Activated CD8-positive, alpha-beta memory T cell treated with anti-CD3 and anti-CD28 coated beads, Interleukin-2, amount 10 ng/mL, durations not matched to agents 7 days and 5 days (primary cell): ENCODE data around the gene LYPLAL1. TPM values are rescaled to one million over a fixed set of nuclear protein-coding genes. Genes with fewer than 3 reads are reported as not detected.

Experiments used
- ATAC-seq: fragments of 150-1000 bp; cut with Tn5 transposase; one replicate; pipeline ENCODE4 v1.10.0; 2021; ENCODE audit warnings: moderate library complexity
- CTCF ChIA-PET: fragments of 350-600 bp; sonication (Branson Sonifier 250); formaldehyde crosslinking; loops from one replicate; lab custom pipeline; 2021; ENCODE audit warnings: antibody characterized with exemption; lab: Charles Lee
- DNase-seq: peaks from one replicate; pipeline ENCODE4 v3.0.0-alpha.2; 2020
- H3K27ac Mint-ChIP-seq: one replicate; pipeline ENCODE4 v1.8.0; 2021; ENCODE audit warnings: mild to moderate bottlenecking, mixed read lengths
- H3K27me3 Mint-ChIP-seq: one replicate; pipeline ENCODE4 v1.8.0; 2021; ENCODE audit warnings: mixed read lengths
- H3K36me3 Mint-ChIP-seq: one replicate; pipeline ENCODE4 v1.8.0; 2021; ENCODE audit warnings: mild to moderate bottlenecking, mixed read lengths
- H3K4me1 Mint-ChIP-seq: one replicate; pipeline ENCODE4 v1.8.0; 2021; ENCODE audit warnings: mixed read lengths
- H3K4me3 Mint-ChIP-seq: one replicate; pipeline ENCODE4 v1.8.0; 2021; ENCODE audit warnings: mild to moderate bottlenecking, moderate library complexity, mixed read lengths
- H3K9me3 Mint-ChIP-seq: one replicate; pipeline ENCODE4 v1.8.0; 2022; ENCODE audit warnings: low read depth, mixed read lengths
- total RNA-seq, 2 experiments: library from RNA; stranded (reverse); gene quantifications; one replicate each; pipeline ENCODE4 v1.2.3, GENCODE V29; 2021

The LYPLAL1 gene
- total RNA-seq, 2 experiments from 2014 or later: 16.7 to 17.7 TPM

DNA sequence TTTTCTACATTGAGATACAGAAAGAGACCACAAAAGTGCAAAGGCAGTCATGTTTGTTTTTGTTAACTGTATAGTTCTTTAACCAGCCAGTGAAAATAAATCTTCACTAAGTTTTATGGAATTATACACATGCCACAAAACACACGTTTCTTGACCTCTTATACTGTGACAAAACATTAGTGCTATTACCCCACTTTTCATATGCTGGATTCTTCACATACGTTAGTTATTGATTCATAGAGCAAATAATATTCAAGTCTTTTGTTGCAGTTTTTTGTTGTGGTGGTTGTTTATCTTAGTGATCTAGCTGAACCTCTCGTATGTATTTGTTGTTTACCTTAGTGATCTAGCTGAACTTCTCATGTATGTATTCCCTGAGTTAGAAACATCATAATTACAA, 28.0 kb downstream of the LYPLAL1 start:
- ATAC-seq: no peak
- peaks cover 7% of the 10 kb centered on the region for H3K36me3 Mint-ChIP-seq
- no peak for DNase-seq
- H3K27ac Mint-ChIP-seq: no peak overlapping the region
- no peaks in the 10 kb centered on the region for H3K27me3 Mint-ChIP-seq
- no peaks in the 10 kb centered on the region for H3K9me3 Mint-ChIP-seq
- H3K4me3 Mint-ChIP-seq: no peak overlapping the region
- CTCF ChIA-PET: interaction anchor here (1.6 kb wide), 1 partner anchor 10 kb away, joined by 6 read pairs; no protein-coding TSS in a partner anchor
- no peaks in the 10 kb centered on the region for H3K4me1 Mint-ChIP-seq

DNA sequence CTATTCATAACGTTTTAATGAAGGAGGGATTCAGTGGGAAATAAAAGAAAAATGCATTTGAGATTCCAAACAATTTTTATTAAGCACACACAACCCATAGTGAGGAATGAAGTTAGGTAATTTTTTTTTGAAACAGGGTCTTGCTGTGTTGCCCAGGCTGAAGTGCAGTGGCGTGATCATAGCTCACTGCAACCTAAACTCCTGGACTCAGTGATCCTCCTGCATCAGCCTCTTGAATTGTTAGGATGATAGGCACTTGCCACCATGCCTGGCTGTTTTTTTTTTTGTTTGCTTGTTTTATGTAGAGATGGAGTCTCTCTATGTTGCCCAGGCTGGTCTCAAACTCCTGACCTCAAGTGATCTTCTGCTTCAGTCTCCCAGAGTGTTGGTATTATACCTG, 28.9 kb downstream of the LYPLAL1 start:
- no peaks in the 10 kb centered on the region for H3K4me1 Mint-ChIP-seq
- CTCF ChIA-PET: interaction anchor here (1.6 kb wide), 1 partner anchor 9 kb away, joined by 6 read pairs; no protein-coding TSS in a partner anchor
- no peaks in the 10 kb centered on the region for H3K27me3 Mint-ChIP-seq
- ATAC-seq: no peak
- no peaks in the 10 kb centered on the region for H3K9me3 Mint-ChIP-seq
- DNase-seq: no peak
- H3K27ac Mint-ChIP-seq: no peak overlapping the region
- peaks cover 4% of the 10 kb centered on the region for H3K36me3 Mint-ChIP-seq
- no peak overlapping the region for H3K4me3 Mint-ChIP-seq

DNA sequence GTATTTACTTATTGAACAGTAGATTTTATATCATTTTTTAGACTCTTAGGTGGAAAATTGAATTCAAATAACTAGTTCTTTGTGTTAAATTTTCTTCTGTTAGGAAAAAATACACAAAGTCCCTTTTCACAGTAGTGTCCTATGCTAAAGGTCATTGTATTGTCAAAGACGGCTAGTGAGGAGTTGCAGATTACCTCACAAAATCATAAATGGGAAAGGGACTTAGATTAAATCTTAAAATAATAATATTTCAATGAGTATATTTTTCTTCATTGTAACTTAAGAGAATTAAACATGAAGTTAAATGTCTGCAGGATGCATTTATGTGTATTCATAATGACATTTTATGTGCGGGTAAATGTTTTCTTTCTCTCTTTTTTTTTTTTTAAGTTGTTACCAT, 32.7 kb downstream of the LYPLAL1 start:
- ATAC-seq (no peak), DNase-seq (no peak)
- Mint-ChIP-seq H3K27ac (no peak overlapping the region), H3K27me3 (no peaks in the 10 kb centered on the region), H3K36me3 (peaks cover 4% of the 10 kb centered on the region), H3K4me1 (no peaks in the 10 kb centered on the region), H3K4me3 (no peak overlapping the region), H3K9me3 (no peaks in the 10 kb centered on the region)
- CTCF ChIA-PET: interaction anchor here (2.0 kb wide), 1 partner anchor 179 kb away, joined by 6 read pairs; no protein-coding TSS in a partner anchor

DNA sequence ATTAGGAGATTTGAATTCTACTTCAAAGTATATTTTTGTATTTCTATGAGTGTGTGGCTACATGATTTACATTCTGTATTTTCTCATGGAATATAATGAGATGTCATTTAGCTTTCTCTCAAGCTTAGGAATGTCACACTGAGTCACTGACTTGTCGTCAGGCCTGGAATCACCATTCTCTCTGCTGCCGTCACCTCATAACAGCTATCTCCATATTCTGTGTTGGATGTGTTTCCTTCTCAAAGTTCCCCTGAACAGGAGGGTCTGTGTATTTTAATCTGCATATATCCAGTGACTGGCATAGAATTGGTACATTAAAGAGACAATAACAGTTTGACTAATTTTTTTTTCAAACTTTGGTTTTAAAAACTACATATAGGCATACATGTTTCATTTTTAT, 35.9 kb downstream of the LYPLAL1 start:
- Mint-ChIP-seq H3K4me1 (no peaks in the 10 kb centered on the region), H3K4me3 (no peak overlapping the region), H3K9me3 (no peaks in the 10 kb centered on the region), H3K27me3 (no peaks in the 10 kb centered on the region), H3K36me3 (peaks cover 6% of the 10 kb centered on the region), H3K27ac (no peak overlapping the region)
- CTCF ChIA-PET: no interaction called here
- DNase-seq (no peak), ATAC-seq (no peak)

DNA sequence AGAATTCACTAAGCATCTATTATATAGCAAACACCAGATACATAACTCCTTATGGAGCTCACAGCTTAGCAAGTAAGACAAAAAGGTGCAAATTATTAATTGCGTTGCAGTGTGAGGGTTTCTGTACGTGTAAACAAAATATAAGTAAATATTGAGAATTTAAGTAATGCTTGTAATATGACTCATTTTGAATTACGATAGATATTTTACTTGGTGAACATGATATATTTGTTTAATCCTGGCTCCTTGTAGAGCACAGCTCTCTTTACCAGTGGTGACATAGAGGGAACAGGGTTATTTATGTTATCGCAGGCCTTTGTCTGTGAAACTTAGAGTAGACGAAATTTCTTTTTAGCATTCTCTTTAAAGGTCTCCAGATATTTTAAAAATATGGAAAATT, 36.4 kb downstream of the LYPLAL1 start:
- CTCF ChIA-PET: interaction anchor here (2.6 kb wide), 1 partner anchor 8 kb away, joined by 6 read pairs; no protein-coding TSS in a partner anchor
- no peaks in the 10 kb centered on the region for H3K4me1 Mint-ChIP-seq
- ATAC-seq: no peak
- peaks cover 6% of the 10 kb centered on the region for H3K36me3 Mint-ChIP-seq
- no peak overlapping the region for H3K27ac Mint-ChIP-seq
- H3K9me3 Mint-ChIP-seq: no peaks in the 10 kb centered on the region
- DNase-seq: no peak
- H3K4me3 Mint-ChIP-seq: no peak overlapping the region
- H3K27me3 Mint-ChIP-seq: no peaks in the 10 kb centered on the region

DNA sequence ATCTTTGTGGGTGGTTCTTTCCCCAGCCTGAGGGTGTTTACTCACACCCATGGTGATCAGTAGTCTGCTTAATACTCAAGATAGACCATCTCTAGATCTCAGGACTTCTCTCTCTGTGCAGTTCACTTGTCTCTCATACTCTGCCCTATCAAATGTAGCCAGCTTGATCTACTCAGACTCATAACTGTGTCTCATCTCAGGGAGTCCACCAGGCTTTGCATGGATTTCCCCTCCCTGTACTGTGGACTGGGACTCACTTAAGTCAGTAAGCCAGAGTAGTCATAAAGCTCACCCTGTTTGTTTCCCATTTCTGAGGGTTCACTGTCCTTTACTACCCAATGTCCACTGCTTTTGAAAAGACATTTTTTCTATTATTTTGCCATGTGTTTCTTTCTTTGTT, 41.8 kb downstream of the LYPLAL1 start:
- CTCF ChIA-PET: no interaction called here
- Mint-ChIP-seq H3K4me1 (no peaks in the 10 kb centered on the region), H3K36me3 (peaks cover 12% of the 10 kb centered on the region)

DNA sequence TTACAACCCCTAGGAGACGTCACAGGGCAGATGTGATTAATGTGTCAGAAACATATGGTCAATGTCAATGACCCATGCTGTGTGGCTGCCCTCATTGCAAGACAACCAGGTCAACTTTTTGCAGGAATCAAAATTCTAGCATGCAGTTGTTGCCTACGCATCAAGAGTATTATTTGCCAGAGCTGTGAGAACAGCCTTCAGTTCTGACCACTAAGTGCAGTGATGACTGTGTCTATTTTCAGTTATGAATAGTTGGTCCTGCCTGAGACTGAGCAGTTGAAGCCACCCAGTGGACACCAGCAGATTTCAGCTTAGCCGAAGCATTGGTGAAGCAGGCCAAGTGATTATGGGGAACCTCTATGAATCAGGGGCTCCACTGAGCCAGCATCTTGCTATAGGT, 47.3 kb downstream of the LYPLAL1 start:
- no peaks in the 10 kb centered on the region for H3K4me1 Mint-ChIP-seq
- ATAC-seq: no peak
- no peak overlapping the region for H3K27ac Mint-ChIP-seq
- no peak overlapping the region for H3K4me3 Mint-ChIP-seq
- CTCF ChIA-PET: no interaction called here
- no peaks in the 10 kb centered on the region for H3K27me3 Mint-ChIP-seq
- peaks cover 5% of the 10 kb centered on the region for H3K36me3 Mint-ChIP-seq
- DNase-seq: no peak
- H3K9me3 Mint-ChIP-seq: peaks cover 2% of the 10 kb centered on the region

More for the DNA sequence above, 41.8 kb downstream of the LYPLAL1 start:
- H3K9me3 Mint-ChIP-seq: no peaks in the 10 kb centered on the region
- DNase-seq (no peak), ATAC-seq (no peak)
- H3K4me3 Mint-ChIP-seq: no peak overlapping the region
- H3K27ac Mint-ChIP-seq: no peak overlapping the region
- no peaks in the 10 kb centered on the region for H3K27me3 Mint-ChIP-seq

DNA sequence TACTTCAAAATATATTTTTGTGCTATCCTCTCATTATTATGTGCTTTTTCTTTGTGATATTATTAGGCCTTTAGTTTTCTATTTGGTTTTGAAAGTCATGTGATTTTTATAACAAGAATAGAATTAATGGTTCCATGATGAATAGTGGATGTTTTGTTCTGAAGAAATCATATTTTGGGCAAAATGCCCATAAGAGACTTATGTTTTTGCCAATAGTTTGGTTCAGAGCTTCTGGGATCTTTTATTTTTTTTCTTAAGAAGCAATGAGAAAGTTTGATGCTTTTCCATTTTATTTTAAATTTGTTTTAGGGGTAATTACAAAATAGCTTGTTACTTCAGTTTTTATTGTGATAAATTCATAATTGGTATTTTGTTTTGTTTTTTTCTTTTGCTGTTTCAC, 49.8 kb downstream of the LYPLAL1 start:
- H3K4me3 Mint-ChIP-seq: no peak overlapping the region
- ATAC-seq (no peak), DNase-seq (no peak)
- CTCF ChIA-PET: interaction anchor here (1.4 kb wide), 1 partner anchor 19 kb away, joined by 3 read pairs; no protein-coding TSS in a partner anchor
- H3K9me3 Mint-ChIP-seq: peaks cover 2% of the 10 kb centered on the region
- no peaks in the 10 kb centered on the region for H3K4me1 Mint-ChIP-seq
- H3K27ac Mint-ChIP-seq: no peak overlapping the region
- H3K36me3 Mint-ChIP-seq: peaks cover 5% of the 10 kb centered on the region
- H3K27me3 Mint-ChIP-seq: no peaks in the 10 kb centered on the region

DNA sequence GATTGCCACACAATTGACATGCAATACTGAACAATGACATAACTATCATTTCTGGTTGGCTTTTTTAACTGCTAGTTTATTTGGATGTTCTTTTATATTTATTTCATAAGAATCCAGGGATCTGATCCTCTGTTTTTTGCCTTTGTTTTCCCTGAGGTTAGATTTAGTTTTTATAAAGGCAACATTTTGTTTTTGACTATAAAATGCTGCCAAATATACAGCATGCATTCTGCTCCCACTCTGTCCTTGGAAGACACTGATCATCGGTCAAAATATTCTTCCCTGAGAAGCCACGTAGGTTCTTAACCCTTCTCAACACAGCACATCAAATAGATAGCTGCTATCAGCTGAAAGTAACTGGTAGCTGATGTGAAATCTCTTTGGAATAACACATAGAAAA, 52.5 kb downstream of the LYPLAL1 start:
- no peak overlapping the region for H3K4me3 Mint-ChIP-seq
- H3K27me3 Mint-ChIP-seq: no peaks in the 10 kb centered on the region
- peaks cover 2% of the 10 kb centered on the region for H3K9me3 Mint-ChIP-seq
- peaks cover 4% of the 10 kb centered on the region for H3K36me3 Mint-ChIP-seq
- no peaks in the 10 kb centered on the region for H3K4me1 Mint-ChIP-seq
- CTCF ChIA-PET: no interaction called here
- ATAC-seq (no peak), DNase-seq (no peak)
- no peak overlapping the region for H3K27ac Mint-ChIP-seq

DNA sequence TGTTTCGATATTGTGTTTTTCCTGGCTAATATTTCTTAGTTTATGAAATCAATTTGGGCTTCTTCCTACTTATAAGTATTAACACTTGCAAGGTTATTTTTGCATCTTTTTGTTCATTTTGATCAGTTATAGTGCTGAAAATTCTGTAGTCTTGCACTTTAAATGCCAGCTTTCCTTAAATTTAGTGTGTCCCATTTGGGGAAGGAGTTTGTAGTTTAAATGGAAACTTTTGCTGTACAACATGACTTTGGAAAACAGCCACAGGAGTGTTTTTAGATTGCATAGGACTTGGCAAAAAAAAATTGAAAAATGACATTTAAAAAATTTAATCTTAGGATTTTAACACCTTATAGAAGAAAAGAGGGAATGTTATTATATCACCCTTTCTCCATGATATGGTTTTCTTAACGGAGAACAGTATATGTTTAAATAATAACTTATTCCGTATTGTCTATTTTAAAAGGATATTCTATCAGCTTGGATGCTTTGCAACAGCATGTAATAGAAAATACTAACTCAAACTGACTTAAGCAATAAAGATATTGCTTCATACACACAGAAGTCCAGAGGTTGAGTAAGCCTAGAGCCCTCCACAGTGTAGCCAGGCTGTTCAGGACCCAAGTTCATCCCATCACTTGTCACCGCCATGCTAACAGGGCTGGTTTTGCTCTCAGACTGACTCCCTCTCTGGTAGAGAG, 53.8 kb downstream of the LYPLAL1 start:
- DNase-seq (no peak), ATAC-seq (no peak)
- Mint-ChIP-seq H3K36me3 (peaks cover 4% of the 10 kb centered on the region), H3K4me1 (no peaks in the 10 kb centered on the region), H3K27ac (no peak overlapping the region), H3K9me3 (peaks cover 2% of the 10 kb centered on the region), H3K4me3 (no peak overlapping the region), H3K27me3 (no peaks in the 10 kb centered on the region)
- CTCF ChIA-PET: no interaction called here

DNA sequence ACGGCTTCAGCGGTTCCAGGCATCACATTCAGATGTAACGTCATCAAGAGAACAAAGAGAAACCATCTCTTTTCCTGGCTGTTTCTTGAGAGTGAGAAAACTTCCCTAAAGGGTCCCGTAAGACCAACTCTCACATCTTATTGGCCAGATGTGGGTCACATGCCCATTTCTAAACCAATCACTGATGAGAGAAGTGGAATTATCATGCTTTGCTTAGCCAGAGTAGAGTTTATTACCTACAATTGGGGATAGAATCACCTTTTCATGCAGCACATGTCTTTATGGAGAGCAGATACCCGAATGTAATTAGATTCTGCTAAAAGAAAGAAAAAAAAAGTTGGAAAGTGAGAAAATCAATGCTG, 54.4 kb downstream of the LYPLAL1 start:
- H3K4me3 Mint-ChIP-seq: no peak overlapping the region
- CTCF ChIA-PET: no interaction called here
- peaks cover 2% of the 10 kb centered on the region for H3K9me3 Mint-ChIP-seq
- ATAC-seq (no peak), DNase-seq (no peak)
- H3K27me3 Mint-ChIP-seq: no peaks in the 10 kb centered on the region
- H3K4me1 Mint-ChIP-seq: no peaks in the 10 kb centered on the region
- peaks cover 4% of the 10 kb centered on the region for H3K36me3 Mint-ChIP-seq
- no peak overlapping the region for H3K27ac Mint-ChIP-seq

DNA sequence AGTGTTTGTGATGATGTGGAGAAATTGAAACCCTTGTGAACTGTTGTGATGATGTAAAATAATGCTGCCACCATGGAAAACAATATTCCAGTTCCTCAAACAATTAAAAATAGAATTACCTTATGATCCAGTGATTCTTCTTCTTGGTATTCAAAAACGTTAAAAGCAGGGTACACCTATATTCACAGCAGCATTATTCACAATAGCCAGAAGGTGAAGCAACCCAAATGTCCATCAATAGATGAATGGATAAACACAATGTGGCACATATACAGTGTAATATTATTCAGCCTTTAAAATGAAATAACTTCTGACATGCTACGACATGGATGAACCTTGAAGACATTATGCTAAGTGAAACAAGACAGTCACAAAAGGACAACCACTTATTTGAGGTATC, 59.2 kb downstream of the LYPLAL1 start:
- H3K27me3 Mint-ChIP-seq: no peaks in the 10 kb centered on the region
- H3K4me1 Mint-ChIP-seq: no peaks in the 10 kb centered on the region
- DNase-seq (no peak), ATAC-seq (no peak)
- peaks cover 2% of the 10 kb centered on the region for H3K36me3 Mint-ChIP-seq
- CTCF ChIA-PET: no interaction called here
- no peaks in the 10 kb centered on the region for H3K9me3 Mint-ChIP-seq
- no peak overlapping the region for H3K4me3 Mint-ChIP-seq
- H3K27ac Mint-ChIP-seq: no peak overlapping the region

DNA sequence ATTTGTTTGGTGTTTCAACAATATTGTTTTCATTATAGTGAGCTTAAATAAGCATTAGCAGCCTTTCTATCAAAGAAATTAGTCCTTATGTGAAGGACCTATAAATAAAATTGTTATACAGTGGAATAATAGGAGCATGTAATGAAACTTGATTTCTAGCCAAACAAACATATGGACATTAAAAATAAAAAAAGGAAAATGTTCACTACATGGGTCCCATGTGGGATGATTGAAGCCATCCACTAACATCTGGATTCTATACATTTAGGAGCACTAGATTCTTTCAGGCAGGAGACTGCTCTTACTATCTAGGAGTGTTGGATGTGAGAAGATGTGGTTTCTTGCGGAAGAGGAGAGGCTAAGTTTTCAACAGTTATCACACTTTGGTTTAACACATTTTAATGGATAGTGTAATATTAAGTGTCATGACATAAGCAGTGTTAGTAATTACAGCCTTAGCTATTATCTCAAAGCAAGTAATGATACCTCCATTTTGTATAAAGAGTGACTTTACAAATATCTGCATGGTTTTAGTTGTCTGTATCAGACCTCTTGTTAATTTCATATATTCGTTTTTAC, 62.3 kb downstream of the LYPLAL1 start:
- ATAC-seq: no peak

DNA sequence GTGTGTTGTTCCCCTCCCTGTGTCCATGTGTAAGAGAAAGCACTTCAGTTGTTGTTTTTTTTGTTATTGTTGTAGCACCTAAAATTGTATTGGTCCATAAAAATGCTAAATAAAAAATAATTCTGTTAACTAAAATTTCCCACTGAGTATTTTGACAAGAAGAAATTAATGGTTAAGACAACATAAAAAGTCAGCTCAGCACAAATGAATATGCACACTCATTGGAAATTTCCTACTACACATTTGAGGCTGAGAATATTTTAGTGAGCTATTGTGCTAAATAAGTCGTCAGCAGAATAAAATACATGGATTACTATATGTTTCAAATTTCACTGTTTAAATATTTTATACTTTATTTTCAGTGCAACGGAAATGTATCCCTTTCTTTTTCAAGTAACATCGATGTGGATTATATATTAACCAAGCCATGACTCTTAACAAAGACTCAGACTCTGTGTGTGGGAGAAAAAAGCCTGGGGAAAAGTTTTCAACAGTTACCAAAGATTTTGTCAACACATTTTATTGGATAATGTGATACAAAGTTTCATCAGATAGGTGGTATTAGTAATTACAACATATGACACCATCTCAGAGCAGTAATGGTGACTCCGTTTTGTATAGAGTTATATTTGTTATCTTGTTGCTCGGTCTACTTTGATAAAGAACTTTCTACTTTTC, 63.4 kb downstream of the LYPLAL1 start:
- H3K9me3 Mint-ChIP-seq: no peaks in the 10 kb centered on the region
- H3K4me1 Mint-ChIP-seq: no peaks in the 10 kb centered on the region
- no peaks in the 10 kb centered on the region for H3K27me3 Mint-ChIP-seq
- no peak overlapping the region for H3K27ac Mint-ChIP-seq
- ATAC-seq (no peak), DNase-seq (no peak)
- no peak overlapping the region for H3K4me3 Mint-ChIP-seq
- CTCF ChIA-PET: no interaction called here
- no peaks in the 10 kb centered on the region for H3K36me3 Mint-ChIP-seq

More for the DNA sequence above, 62.3 kb downstream of the LYPLAL1 start:
- no peaks in the 10 kb centered on the region for H3K27me3 Mint-ChIP-seq
- no peak overlapping the region for H3K4me3 Mint-ChIP-seq
- H3K36me3 Mint-ChIP-seq: no peaks in the 10 kb centered on the region
- CTCF ChIA-PET: no interaction called here
- no peaks in the 10 kb centered on the region for H3K4me1 Mint-ChIP-seq
- DNase-seq: no peak
- H3K27ac Mint-ChIP-seq: no peak overlapping the region
- H3K9me3 Mint-ChIP-seq: no peaks in the 10 kb centered on the region
